Measurements from ENCODE around the gene ERBB4. TPM values are rescaled to one million over a fixed set of nuclear protein-coding genes. Genes with fewer than 3 reads are reported as not detected.

The ERBB4 gene
- total and polyA plus RNA-seq, 9 donors = 0.08 to 22.3 (median 1.2) TPM

GRCh38 chr2:212083492-212083891, 455.1 kb downstream of the ERBB4 start:
- WGBS, 3 donors = 73 to 82% (median 75%) methylated on average over 4 of the region's 4 CpGs
- Histone ChIP-seq H3K27me3 (no peaks in the 10 kb centered on the region), H3K27ac (no peak overlapping the region), H3K4me3 (no peak overlapping the region), H3K9me3 (no peaks in the 10 kb centered on the region), H3K36me3 (no peaks in the 10 kb centered on the region), H3K4me1 (ENCODE audit: insufficient read depth) (no peaks in the 10 kb centered on the region)
- intact Hi-C loops (cut with DNase I) = no loop called here
- DNase-seq = no peak
- no peak for TF ChIP-seq EP300 (IDR thresholded peaks at IDR 0.05)
- TF ChIP-seq POLR2A (IDR thresholded peaks at IDR 0.05) = no peak
- TF ChIP-seq, protein P1, sequence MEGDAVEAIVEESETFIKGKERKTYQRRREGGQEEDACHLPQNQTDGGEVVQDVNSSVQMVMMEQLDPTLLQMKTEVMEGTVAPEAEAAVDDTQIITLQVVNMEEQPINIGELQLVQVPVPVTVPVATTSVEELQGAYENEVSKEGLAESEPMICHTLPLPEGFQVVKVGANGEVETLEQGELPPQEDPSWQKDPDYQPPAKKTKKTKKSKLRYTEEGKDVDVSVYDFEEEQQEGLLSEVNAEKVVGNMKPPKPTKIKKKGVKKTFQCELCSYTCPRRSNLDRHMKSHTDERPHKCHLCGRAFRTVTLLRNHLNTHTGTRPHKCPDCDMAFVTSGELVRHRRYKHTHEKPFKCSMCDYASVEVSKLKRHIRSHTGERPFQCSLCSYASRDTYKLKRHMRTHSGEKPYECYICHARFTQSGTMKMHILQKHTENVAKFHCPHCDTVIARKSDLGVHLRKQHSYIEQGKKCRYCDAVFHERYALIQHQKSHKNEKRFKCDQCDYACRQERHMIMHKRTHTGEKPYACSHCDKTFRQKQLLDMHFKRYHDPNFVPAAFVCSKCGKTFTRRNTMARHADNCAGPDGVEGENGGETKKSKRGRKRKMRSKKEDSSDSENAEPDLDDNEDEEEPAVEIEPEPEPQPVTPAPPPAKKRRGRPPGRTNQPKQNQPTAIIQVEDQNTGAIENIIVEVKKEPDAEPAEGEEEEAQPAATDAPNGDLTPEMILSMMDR (IDR thresholded peaks at IDR 0.05) = no peak

DNA sequence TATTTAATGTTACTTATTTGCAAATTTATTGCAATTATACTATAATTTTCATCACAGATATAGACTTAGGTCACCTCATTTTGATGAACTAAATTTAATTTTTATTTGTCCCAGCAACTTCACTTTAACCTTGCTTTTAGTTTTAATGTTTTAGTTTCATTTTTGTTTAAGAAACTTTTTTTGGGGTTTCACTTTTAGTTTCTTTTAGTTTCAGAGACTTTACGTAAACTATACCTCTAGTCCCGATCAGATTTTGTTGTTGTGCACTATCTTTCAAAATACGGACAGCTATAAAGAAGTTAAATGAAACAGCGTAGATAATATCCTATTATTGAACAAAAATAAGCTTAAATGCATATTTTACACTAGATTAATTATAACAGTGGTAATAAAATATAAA, 460.5 kb downstream of the ERBB4 start:
- H3K4me3 ChIP-seq = no peak overlapping the region
- no peaks in the 10 kb centered on the region for H3K4me1 ChIP-seq (ENCODE audit: insufficient read depth)
- no peaks in the 10 kb centered on the region for H3K36me3 ChIP-seq
- intact Hi-C loops (cut with DNase I) = no loop called here
- no peak for DNase-seq
- no peak overlapping the region for H3K27ac ChIP-seq
- H3K9me3 ChIP-seq = no peaks in the 10 kb centered on the region
- no peaks in the 10 kb centered on the region for H3K27me3 ChIP-seq
- TF ChIP-seq POLR2A (IDR thresholded peaks at IDR 0.05) = no peak
- TF ChIP-seq, protein P1 (IDR thresholded peaks at IDR 0.05) = no peak
- no peak for TF ChIP-seq EP300 (IDR thresholded peaks at IDR 0.05)
- WGBS, 3 donors = 26 to 49% (median 30%) methylated on average over 4 of the region's 4 CpGs

DNA sequence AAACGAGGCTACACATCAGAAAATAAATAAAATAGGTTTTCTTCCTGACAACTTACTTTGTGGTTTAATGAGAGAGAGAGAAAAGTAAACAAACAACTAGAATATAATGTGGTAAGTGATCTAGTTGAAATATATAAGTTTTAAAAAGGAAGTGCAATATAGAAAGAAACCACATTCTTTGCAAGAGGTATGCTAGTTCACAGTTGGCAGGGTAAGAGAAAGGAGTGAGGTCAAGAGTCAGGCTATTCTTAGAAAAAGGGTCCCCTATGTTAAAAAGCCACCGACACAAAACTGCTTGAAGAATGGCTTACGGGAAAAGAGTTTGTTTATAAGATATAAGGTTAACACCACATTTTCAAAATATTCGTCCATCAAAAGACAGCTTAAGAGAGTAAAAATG, 462.1 kb downstream of the ERBB4 start:
- intact Hi-C loops (cut with DNase I) = no loop called here
- H3K9me3 ChIP-seq = no peaks in the 10 kb centered on the region
- DNase-seq = no peak
- TF ChIP-seq, protein P1 (IDR thresholded peaks at IDR 0.05) = no peak
- TF ChIP-seq EP300 (IDR thresholded peaks at IDR 0.05) (no peak), POLR2A (IDR thresholded peaks at IDR 0.05) (no peak)
- no peak overlapping the region for H3K27ac ChIP-seq
- H3K27me3 ChIP-seq = no peaks in the 10 kb centered on the region
- 50 to 72% (median 56%) methylated on average over 4 of the region's 4 CpGs for WGBS, 3 donors
- no peaks in the 10 kb centered on the region for H3K36me3 ChIP-seq
- no peaks in the 10 kb centered on the region for H3K4me1 ChIP-seq (ENCODE audit: insufficient read depth)
- H3K4me3 ChIP-seq = no peak overlapping the region

- Histone ChIP-seq H3K4me1 (ENCODE audit: insufficient read depth) (no peaks in the 10 kb centered on the region), H3K36me3 (no peaks in the 10 kb centered on the region), H3K27ac (no peak overlapping the region), H3K9me3 (no peaks in the 10 kb centered on the region), H3K4me3 (no peak overlapping the region), H3K27me3 (no peaks in the 10 kb centered on the region)
- intact Hi-C loops (cut with DNase I) = no loop called here
- TF ChIP-seq POLR2A (IDR thresholded peaks at IDR 0.05) = no peak
- no peak for DNase-seq
- WGBS, 3 donors = 78 to 82% (median 80%) methylated on average over 1 of the region's 1 CpG
Observed at GRCh38 chr2:212073360-212073759, 465.2 kb downstream of the ERBB4 start.

DNA sequence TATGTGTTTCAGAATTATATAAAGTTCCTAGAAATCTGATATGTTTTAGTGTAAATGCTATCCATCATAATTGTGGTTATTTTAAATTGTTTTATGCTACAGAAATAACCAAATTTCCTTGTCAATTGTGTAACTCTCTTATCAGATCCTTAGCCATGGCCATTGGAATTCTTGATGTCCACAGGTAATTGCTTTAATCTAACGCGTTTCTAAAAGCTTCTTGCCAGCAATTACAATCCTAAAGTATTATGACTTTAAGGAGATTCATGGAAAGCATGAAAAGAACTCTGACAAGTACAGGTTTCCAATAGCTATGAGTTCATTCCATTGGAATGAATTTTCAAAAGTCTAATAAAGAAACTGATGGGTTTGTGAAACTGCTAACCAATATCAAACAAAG, 472.1 kb downstream of the ERBB4 start:
- H3K27me3 ChIP-seq = no peaks in the 10 kb centered on the region
- DNase-seq = no peak
- intact Hi-C loops (cut with DNase I) = no loop called here
- TF ChIP-seq, protein P1 (IDR thresholded peaks at IDR 0.05) = no peak
- no peak for TF ChIP-seq POLR2A (IDR thresholded peaks at IDR 0.05)
- TF ChIP-seq EP300 (IDR thresholded peaks at IDR 0.05) = no peak
- H3K4me1 ChIP-seq (ENCODE audit: insufficient read depth) = no peaks in the 10 kb centered on the region
- no peaks in the 10 kb centered on the region for H3K36me3 ChIP-seq
- 81 to 86% (median 86%) methylated on average over 2 of the region's 2 CpGs for WGBS, 3 donors
- no peaks in the 10 kb centered on the region for H3K9me3 ChIP-seq
- no peak overlapping the region for H3K27ac ChIP-seq
- no peak overlapping the region for H3K4me3 ChIP-seq

All from ovary (tissue), 9 donors.